Measurements from ENCODE around the gene DPYD. TPM values are rescaled to one million over a fixed set of nuclear protein-coding genes. Genes with fewer than 3 reads are reported as not detected.

Gene DPYD
- total RNA-seq, 1 donor from 2014 or later: 8.5 TPM

GRCh38 chr1:97306504-97306903, 614.3 kb downstream of the DPYD start:
- Mint-ChIP-seq H3K4me1 (ENCODE audit: unreplicated experiment) (no peaks in the 10 kb centered on the region), H3K36me3 (no peaks in the 10 kb centered on the region), H3K27ac (no peak overlapping the region), H3K27me3 (no peaks in the 10 kb centered on the region), H3K4me3 (no peak overlapping the region), H3K9me3 (no peaks in the 10 kb centered on the region)
- TF ChIP-seq CTCF (conservative IDR thresholded peaks at IDR 0.05): no peak
- DNase-seq (ENCODE audit: extremely low spot score, unreplicated experiment): no peak

- no peaks in the 10 kb centered on the region for H3K9me3 Mint-ChIP-seq
- DNase-seq (ENCODE audit: extremely low spot score, unreplicated experiment): no peak
- TF ChIP-seq CTCF (conservative IDR thresholded peaks at IDR 0.05): no peak
- no peaks in the 10 kb centered on the region for H3K4me1 Mint-ChIP-seq (ENCODE audit: unreplicated experiment)
- no peaks in the 10 kb centered on the region for H3K27me3 Mint-ChIP-seq
- H3K4me3 Mint-ChIP-seq: no peak overlapping the region
- H3K27ac Mint-ChIP-seq: no peak overlapping the region
- no peaks in the 10 kb centered on the region for H3K36me3 Mint-ChIP-seq
These were observed 616.5 kb downstream of the DPYD start for GRCh38 chr1:97304366-97304765.

GRCh38 chr1:97298966-97299365, 621.9 kb downstream of the DPYD start:
- H3K27me3 Mint-ChIP-seq: no peaks in the 10 kb centered on the region
- H3K9me3 Mint-ChIP-seq: no peaks in the 10 kb centered on the region
- H3K4me1 Mint-ChIP-seq (ENCODE audit: unreplicated experiment): no peaks in the 10 kb centered on the region
- no peaks in the 10 kb centered on the region for H3K36me3 Mint-ChIP-seq
- H3K4me3 Mint-ChIP-seq: no peak overlapping the region
- H3K27ac Mint-ChIP-seq: no peak overlapping the region
- no peak for DNase-seq (ENCODE audit: extremely low spot score, unreplicated experiment)
- no peak for TF ChIP-seq CTCF (conservative IDR thresholded peaks at IDR 0.05)

- TF ChIP-seq CTCF (conservative IDR thresholded peaks at IDR 0.05): no peak
- Mint-ChIP-seq H3K9me3 (no peaks in the 10 kb centered on the region), H3K36me3 (no peaks in the 10 kb centered on the region), H3K4me3 (no peak overlapping the region), H3K4me1 (ENCODE audit: unreplicated experiment) (no peaks in the 10 kb centered on the region), H3K27ac (no peak overlapping the region), H3K27me3 (no peaks in the 10 kb centered on the region)
- no peak for DNase-seq (ENCODE audit: extremely low spot score, unreplicated experiment)
These were observed 623.2 kb downstream of the DPYD start for GRCh38 chr1:97297611-97298010.

GRCh38 chr1:97281962-97282361, 638.9 kb downstream of the DPYD start:
- Mint-ChIP-seq H3K27ac (no peak overlapping the region), H3K36me3 (no peaks in the 10 kb centered on the region), H3K4me3 (no peak overlapping the region), H3K9me3 (peaks cover 10% of the 10 kb centered on the region), H3K4me1 (ENCODE audit: unreplicated experiment) (no peaks in the 10 kb centered on the region), H3K27me3 (no peaks in the 10 kb centered on the region)
- DNase-seq (ENCODE audit: extremely low spot score, unreplicated experiment): no peak
- no peak for TF ChIP-seq CTCF (conservative IDR thresholded peaks at IDR 0.05)
